HEK293 (cell line): ENCODE measurements around the gene TPM1.

Source experiments
- CTCF ChIA-PET: fragments of 350-600 bp; formaldehyde crosslinking; extraction: SDS; loops from one replicate; lab custom pipeline; 2021; ENCODE audit warnings: antibody characterized with exemption; lab: Yijun Ruan, JAX
- POLR2A ChIA-PET: fragments of 300-600 bp; formaldehyde crosslinking; extraction: SDS; loops from one replicate; lab custom pipeline; 2020; ENCODE audit warnings: antibody characterized with exemption, inconsistent platforms; lab: Yijun Ruan, JAX
- H3K27ac ChIP-seq: fragments of 200-500 bp; sonication (Bioruptor generic); 2 replicates; pipeline ENCODE4 v1.5.1; 2014; ENCODE audit warnings: low read depth, low read length, control low read depth, inconsistent platforms; ENCODE audit errors: extremely low read depth
- H3K36me3 ChIP-seq, 2 experiments: fragments of 200-500 bp in 1 of 2; sonication (Bioruptor generic) in 1 of 2; 1 replicate in 1 of 2; 2 replicates in 1 of 2; pipeline ENCODE4 v1.5.1; 2014 to 2017; ENCODE audit warnings: inconsistent platforms in 2 of 2, low read length in 2 of 2; ENCODE audit not compliant: control insufficient read depth in 2 of 2, insufficient read depth in 1 of 2
- H3K4me1 ChIP-seq: fragments of 200-500 bp; sonication (Bioruptor generic); 2 replicates; pipeline ENCODE4 v1.5.1; 2014; ENCODE audit warnings: mild to moderate bottlenecking, low read length, inconsistent platforms; ENCODE audit not compliant: control insufficient read depth, insufficient read depth
- H3K4me3 ChIP-seq: 2 replicates; pipeline ENCODE4 v1.5.1; 2011; ENCODE audit warnings: low read depth, mild to moderate bottlenecking, control low read depth, low read length, moderate library complexity
- H3K9me3 ChIP-seq: fragments of 200-500 bp; sonication (Bioruptor generic); 2 replicates; pipeline ENCODE4 v1.5.1; 2014; ENCODE audit warnings: low read depth, low read length, inconsistent platforms; ENCODE audit not compliant: control insufficient read depth, insufficient read depth
- ATF2 ChIP-seq: fragments of 450-650 bp; formaldehyde crosslinking; IDR thresholded peaks from 2 replicates; pipeline ENCODE4 v1.5.1; 2016; ENCODE audit warnings: missing biosample characterization, missing genetic modification characterization, low read depth
- BCL11A ChIP-seq: fragments of 450-650 bp; formaldehyde crosslinking; IDR thresholded peaks from 2 replicates; pipeline ENCODE4 v1.5.1; 2016; ENCODE audit warnings: low read depth, missing biosample characterization, missing genetic modification characterization
- FEZF1 ChIP-seq: fragments of 450-650 bp; formaldehyde crosslinking; IDR thresholded peaks from 2 replicates; pipeline ENCODE4 v1.5.1; 2016; ENCODE audit warnings: missing biosample characterization, missing genetic modification characterization
- HOXA7 ChIP-seq: sonication (generic); formaldehyde crosslinking; IDR thresholded peaks from 2 replicates; pipeline ENCODE4 v1.8.1; 2022; ENCODE audit warnings: missing genetic modification reagents, borderline replicate concordance
- IKZF3 ChIP-seq: fragments of 450-650 bp; IDR thresholded peaks from 2 replicates; pipeline ENCODE4 v1.5.0; 2018; ENCODE audit warnings: missing biosample characterization, mild to moderate bottlenecking, missing genetic modification characterization, moderate library complexity
- PATZ1 ChIP-seq: fragments of 450-650 bp; formaldehyde crosslinking; IDR thresholded peaks from 2 replicates; pipeline ENCODE4 v1.5.1; 2016; ENCODE audit warnings: missing biosample characterization, missing genetic modification characterization
- WT1 ChIP-seq: fragments of 450-650 bp; formaldehyde crosslinking; IDR thresholded peaks from 2 replicates; pipeline ENCODE4 v1.5.1; 2016; ENCODE audit warnings: missing biosample characterization, missing genetic modification characterization
- ZBTB20 ChIP-seq: fragments of 450-650 bp; formaldehyde crosslinking; IDR thresholded peaks from 2 replicates; pipeline ENCODE4 v1.5.1; 2016; ENCODE audit warnings: missing biosample characterization, missing genetic modification characterization
- ZFP41 ChIP-seq: fragments of 450-650 bp; formaldehyde crosslinking; IDR thresholded peaks from 2 replicates; pipeline ENCODE4 v1.5.1; 2016; ENCODE audit warnings: missing biosample characterization, missing genetic modification characterization, borderline replicate concordance
- ZNF18 ChIP-seq: fragments of 450-650 bp; formaldehyde crosslinking; IDR thresholded peaks from 2 replicates; pipeline ENCODE4 v1.5.1; 2016; ENCODE audit warnings: missing biosample characterization, missing genetic modification characterization
- ZNF223 ChIP-seq: fragments of 450-650 bp; formaldehyde crosslinking; IDR thresholded peaks from 2 replicates; pipeline ENCODE4 v1.5.1; 2016; ENCODE audit warnings: missing biosample characterization, missing genetic modification characterization
- ZNF311 ChIP-seq: fragments of 450-650 bp; formaldehyde crosslinking; IDR thresholded peaks from 2 replicates; pipeline ENCODE4 v1.5.1; 2017; ENCODE audit warnings: missing biosample characterization, missing genetic modification characterization, borderline replicate concordance
- ZNF362 ChIP-seq: fragments of 450-650 bp; formaldehyde crosslinking; IDR thresholded peaks from 2 replicates; pipeline ENCODE4 v1.5.1; 2016; ENCODE audit warnings: missing biosample characterization, missing genetic modification characterization
- ZNF560 ChIP-seq: fragments of 450-650 bp; formaldehyde crosslinking; IDR thresholded peaks from 2 replicates; pipeline ENCODE4 v1.5.1; 2017; ENCODE audit warnings: missing biosample characterization, missing genetic modification characterization, borderline replicate concordance
- ZNF561 ChIP-seq: fragments of 450-650 bp; IDR thresholded peaks from 2 replicates; pipeline ENCODE4 v1.5.1; 2018; ENCODE audit warnings: missing biosample characterization, missing genetic modification characterization, borderline replicate concordance
- ZNF600 ChIP-seq: fragments of 450-650 bp; formaldehyde crosslinking; IDR thresholded peaks from 2 replicates; pipeline ENCODE4 v1.5.1; 2016; ENCODE audit warnings: missing biosample characterization, missing genetic modification characterization
- ZNF610 ChIP-seq: fragments of 450-650 bp; formaldehyde crosslinking; IDR thresholded peaks from 2 replicates; pipeline ENCODE4 v1.5.1; 2016; ENCODE audit warnings: missing biosample characterization, missing genetic modification characterization, borderline replicate concordance
- ZNF658 ChIP-seq: fragments of 450-650 bp; formaldehyde crosslinking; IDR thresholded peaks from 2 replicates; pipeline ENCODE4; 2016; ENCODE audit warnings: missing biosample characterization, missing genetic modification characterization
- ZNF660 ChIP-seq: fragments of 450-650 bp; IDR thresholded peaks from 2 replicates; pipeline ENCODE4 v1.5.1; 2018; ENCODE audit warnings: missing biosample characterization, mild to moderate bottlenecking, missing genetic modification characterization

Gene TPM1

GRCh38 chr15:63052077-63052841 lies 9.7 kb downstream of the TPM1 start:
- ChIA-PET CTCF (interaction anchor here (0.9 to 1.7 kb wide), 2 partner anchors 41 to 270 kb away, joined by 4 read pairs; no protein-coding TSS in a partner anchor), POLR2A (interaction anchor here (1.0 kb wide), 1 partner anchor 37 kb away, joined by 3 read pairs; no protein-coding TSS in a partner anchor)
- Histone ChIP-seq H3K4me1 (peaks cover 43% of the 10 kb centered on the region), H3K36me3 (peaks cover 0 to 7% of the 10 kb centered on the region in 2 experiments; a peak in 1 of 3 replicates), H3K4me3 (no peak overlapping the region), H3K9me3 (no peaks in the 10 kb centered on the region), H3K27ac (peak overlapping the region; percentile 46; the same call in 1 of the 2 replicates)
- TF ChIP-seq ZNF660 (tag by site-specific recombination): no peak
- peak; percentile 66 for TF ChIP-seq FEZF1 (tag by site-specific recombination)
- no peak for TF ChIP-seq HOXA7 (CRISPR knock-in tag)
- TF ChIP-seq BCL11A (tag by site-specific recombination): no peak
- TF ChIP-seq ZNF600 (tag by site-specific recombination): peak; percentile 12; the same call in 1 of the 2 replicates
- TF ChIP-seq IKZF3 (tag by site-specific recombination): no peak
- no peak for TF ChIP-seq ZNF311 (tag by site-specific recombination)
- TF ChIP-seq ZBTB20 (tag by site-specific recombination): no peak
- TF ChIP-seq ZFP41 (tag by site-specific recombination): no peak
- TF ChIP-seq ZNF561 (tag by site-specific recombination): no peak
- no peak for TF ChIP-seq ATF2 (tag by site-specific recombination)
- no peak for TF ChIP-seq ZNF658 (tag by site-specific recombination)
- no peak for TF ChIP-seq ZNF18 (tag by site-specific recombination)
- TF ChIP-seq ZNF560 (tag by site-specific recombination): no peak
- TF ChIP-seq ZNF362 (tag by site-specific recombination): no peak
- no peak for TF ChIP-seq ZNF610 (tag by site-specific recombination)
- TF ChIP-seq WT1: 0 out of 2 replicates have a peak, but pooled peaks have one; percentile 55
- TF ChIP-seq PATZ1 (tag by site-specific recombination): no peak
- no peak for TF ChIP-seq ZNF223 (tag by site-specific recombination)
